B cell (primary cell): ENCODE data around the gene SCN1B.

ENCODE experiments used
- CTCF ChIP-seq: fragments of 200-600 bp; IDR thresholded peaks from one replicate; pipeline ENCODE4 v1.8.0; 2022; ENCODE audit warnings: antibody characterized with exemption, mild to moderate bottlenecking
- EZH2 ChIP-seq: IDR thresholded peaks from 2 replicates; pipeline ENCODE4 v1.6.1; 2012; ENCODE audit warnings: borderline replicate concordance, low read depth, mild to moderate bottlenecking, moderate library complexity, low read length; ENCODE audit not compliant: insufficient read depth, poor library complexity, severe bottlenecking

GRCh38 chr19:35063940-35064818, 33.9 kb downstream of the SCN1B start:
- no peak for TF ChIP-seq CTCF
- TF ChIP-seq EZH2: no peak
